K562 (cell line): Measurements from ENCODE around the gene GSTA4. TPM values are rescaled to one million over a fixed set of nuclear protein-coding genes. Genes with fewer than 3 reads are reported as not detected.

Source experiments
- ATAC-seq: fragments of 200-7000 bp; cut with Tn5 transposase; 3 replicates; pipeline ENCODE4 v1.9.1; 2020; ENCODE audit warnings: moderate library complexity
- BruUV-seq: library from RNA; stranded (reverse); fragments of 400-500 nt; replicated peaks from 2 replicates; lab custom pipeline; 2021; lab: Mats Ljungman, UMichigan
- CTCF ChIA-PET: fragments of 300-600 bp; formaldehyde crosslinking; extraction: SDS; loops from one replicate; lab custom pipeline; 2021; ENCODE audit warnings: low intra/inter-chr PET ratio; lab: Yijun Ruan, JAX
- POLR2A ChIA-PET: fragments of 300-600, 350-650 bp; sonication (Branson Sonifier 250); formaldehyde crosslinking; extraction: SDS; loops from one replicate; lab custom pipeline; 2021; ENCODE audit warnings: antibody characterized with exemption, inconsistent platforms; lab: Yijun Ruan, JAX
- DNase-seq, 4 experiments: peaks; one replicate each; pipeline versions ENCODE4 v3.0.0 to v3.0.0-alpha.2; 2011 to 2018; ENCODE audit warnings: low spot score in 3 of 4, mixed read lengths in 3 of 4; ENCODE audit errors: extremely low read depth in 1 of 4
- FAIRE-seq: peaks from 2 replicates; lab custom pipeline; 2011; peaks lifted over from hg19 to GRCh38; lab: Jason Lieb, UNC
- H2AFZ ChIP-seq: 2 replicates; pipeline ENCODE4 v1.6.0; 2011; ENCODE audit warnings: low read depth, low read length, control low read depth, inconsistent platforms
- H3K27ac ChIP-seq: fragments of 200-600 bp; 3 replicates; pipeline ENCODE4 v1.8.0; 2011; ENCODE audit warnings: low read depth, mild to moderate bottlenecking, control low read depth, inconsistent platforms, low read length, moderate library complexity, mixed read lengths; ENCODE audit errors: extremely low read depth
- H3K27me3 ChIP-seq, 2 experiments: fragments of 300-600 bp in 1 of 2; 2 replicates in 1 of 2; 3 replicates in 1 of 2; pipeline versions ENCODE4 v1.6.0 to v1.8.0; 2011; ENCODE audit warnings: inconsistent platforms in 2 of 2, low read length in 2 of 2, mild to moderate bottlenecking in 1 of 2, mixed read lengths in 1 of 2, moderate library complexity in 1 of 2; ENCODE audit not compliant: control insufficient read depth in 2 of 2, insufficient read depth in 2 of 2
- H3K36me3 ChIP-seq: fragments of 300-600 bp; 3 replicates; pipeline ENCODE4 v1.8.0; 2011; ENCODE audit warnings: mild to moderate bottlenecking, low read length, inconsistent platforms; ENCODE audit not compliant: control insufficient read depth, insufficient read depth
- H3K4me1 ChIP-seq, 2 experiments: fragments of 200-600 bp in 1 of 2; replicated peaks in 1 of 2; 2 replicates in 1 of 2; 3 replicates in 1 of 2; pipeline versions ENCODE4 v1.5.1 to v1.8.0; 2011; ENCODE audit warnings: inconsistent platforms in 2 of 2, low read length in 2 of 2, mild to moderate bottlenecking in 1 of 2, mixed read lengths in 1 of 2, moderate library complexity in 1 of 2; ENCODE audit not compliant: control insufficient read depth in 2 of 2, insufficient read depth in 2 of 2
- H3K4me2 ChIP-seq: 2 replicates; pipeline ENCODE4 v1.6.1; 2011; ENCODE audit warnings: low read length, control low read depth, inconsistent platforms, mixed read lengths; ENCODE audit not compliant: insufficient read depth
- H3K4me3 ChIP-seq: fragments of 200-600 bp; sonication (generic), shearing (Covaris generic); 2 replicates; pipeline ENCODE4 v1.5.1; 2016; ENCODE audit warnings: control low read depth, inconsistent platforms
- H3K79me2 ChIP-seq: fragments of 200-600 bp; 3 replicates; pipeline ENCODE4 v1.8.0; 2011; ENCODE audit warnings: low read length, inconsistent platforms; ENCODE audit not compliant: control insufficient read depth, insufficient read depth
- H3K9ac ChIP-seq, 2 experiments: 2 replicates each; pipeline versions ENCODE4 v1.6.0 to v1.6.1; 2011; ENCODE audit warnings: low read depth in 2 of 2, low read length in 2 of 2, control low read depth in 1 of 2, inconsistent platforms in 1 of 2, mild to moderate bottlenecking in 1 of 2, mixed read lengths in 1 of 2; ENCODE audit not compliant: insufficient read depth in 1 of 2
- H3K9me1 ChIP-seq: one replicate; pipeline ENCODE4 v1.6.0; 2011; ENCODE audit warnings: inconsistent platforms, mild to moderate bottlenecking, low read length, moderate library complexity; ENCODE audit not compliant: control insufficient read depth, insufficient read depth
- H3K9me3 ChIP-seq: replicated peaks from 2 replicates; pipeline ENCODE4 v1.5.1; 2011; ENCODE audit warnings: low read depth, low read length, inconsistent platforms; ENCODE audit not compliant: control insufficient read depth, insufficient read depth
- H4K20me1 ChIP-seq: replicated peaks from 2 replicates; pipeline ENCODE4 v1.6.1; 2011; ENCODE audit warnings: low read length, inconsistent platforms, mixed read lengths; ENCODE audit not compliant: control insufficient read depth, insufficient read depth
- CREM ChIP-seq: IDR thresholded peaks from 2 replicates; pipeline ENCODE4 v1.6.1; 2014; ENCODE audit warnings: antibody characterized with exemption, low read depth
- EP300 ChIP-seq: IDR thresholded peaks from 2 replicates; pipeline ENCODE4 v1.6.1; 2012; ENCODE audit warnings: low read length, improper control_type of control experiment
- HBP1 ChIP-seq: fragments of 450-650 bp; formaldehyde crosslinking; IDR thresholded peaks from 2 replicates; pipeline ENCODE4 v1.4.0; 2022; ENCODE audit warnings: missing genetic modification characterization
- MLLT1 ChIP-seq, 2 experiments: fragments of 450-650 bp; IDR thresholded peaks; 2 replicates each; pipeline ENCODE4 v1.6.1; 2016
- POLR3A ChIP-seq: IDR thresholded peaks from 2 replicates; pipeline ENCODE4 v1.6.1; 2011; ENCODE audit warnings: borderline replicate concordance, mild to moderate bottlenecking, moderate library complexity; ENCODE audit not compliant: insufficient read length, insufficient read depth; ENCODE audit errors: extremely low read depth
- POU5F1 ChIP-seq: fragments of 150-350 bp; IDR thresholded peaks from 2 replicates; pipeline ENCODE4 v1.6.1; 2014; ENCODE audit warnings: borderline replicate concordance, low read length, low read depth, mild to moderate bottlenecking; ENCODE audit not compliant: partially characterized antibody
- RBBP5 ChIP-seq: fragments of 200-600 bp; sonication (generic); IDR thresholded peaks from 2 replicates; pipeline ENCODE4 v1.6.1; 2012; ENCODE audit warnings: borderline replicate concordance, mild to moderate bottlenecking, low read length, control low read depth, inconsistent platforms; ENCODE audit not compliant: insufficient read depth, poor library complexity, severe bottlenecking
- SREBF2 ChIP-seq: sonication (generic); formaldehyde crosslinking; IDR thresholded peaks from 2 replicates; pipeline ENCODE4 v1.4.0; 2020; ENCODE audit warnings: mild to moderate bottlenecking, missing genetic modification reagents
- TAF7 ChIP-seq: fragments of 450-650 bp; IDR thresholded peaks from 2 replicates; pipeline ENCODE4 v1.6.1; 2016; ENCODE audit warnings: missing genetic modification characterization, missing compliant biosample characterization
- ZBED1 ChIP-seq: IDR thresholded peaks from 2 replicates; pipeline ENCODE4 v1.6.1; 2014
- ZBTB26 ChIP-seq: fragments of 450-650 bp; formaldehyde crosslinking; IDR thresholded peaks from 2 replicates; pipeline ENCODE4 v1.4.0; 2022; ENCODE audit warnings: missing genetic modification characterization
- ZNF518B ChIP-seq: fragments of 250-450 bp; sonication (Bioruptor Pico); IDR thresholded peaks from 2 replicates; pipeline ENCODE4 v1.5.0; 2021; ENCODE audit warnings: mild to moderate bottlenecking, moderate library complexity
- ZNF785 ChIP-seq: fragments of 250-450 bp; sonication (Bioruptor Pico); IDR thresholded peaks from 2 replicates; pipeline ENCODE4 v1.4.0; 2020; ENCODE audit warnings: mild to moderate bottlenecking
- WGBS: fragments of 100-300 bp; shearing (Covaris generic); methylation state at CpG from one replicate; pipeline ENCODE4 v1.1.6; 2016; ENCODE audit warnings: low coverage, mixed read lengths; ENCODE audit not compliant: insufficient coverage; ENCODE audit errors: missing lambda C conversion rate; 5-methylcytosine and 5-hydroxymethylcytosine counted together
- in situ Hi-C: fragments of 300-500 bp; cut with MboI; formaldehyde crosslinking; loops from 4 replicates; pipeline ENCODE4 v1.15.0; 2018; ENCODE audit warnings: inconsistent platforms, mixed read lengths
- intact Hi-C: fragments of 100-400 bp; cut with micrococcal nuclease; formaldehyde crosslinking; loops from 2 replicates; pipeline ENCODE4 v1.14.2; 2022
- polyA plus RNA-seq, 8 experiments: library from polyadenylated mRNA; depleted of rRNA in 4 of 8; stranded (reverse) in 5 of 8; unstranded in 3 of 8; fragments of >200 nt; fragmentation: Nextera tagmentation in 2 of 8; fragmentation: Illumina TruSeq in 1 of 8; extraction: Ambion mirVana in 2 of 8; extraction: Trizol in 1 of 8; gene quantifications; 2 replicates each; pipeline versions ENCODE4 v1.2.1 to v1.2.3, GENCODE V29; 2011 to 2014; ENCODE audit warnings: inconsistent platforms in 1 of 8, missing spikeins in 1 of 8
- total RNA-seq, 7 experiments: library from RNA; depleted of rRNA in 6 of 7; stranded (reverse); fragments of >200 nt in 6 of 7; fragmentation: Illumina TruSeq in 2 of 7; extraction: Trizol in 2 of 7; gene quantifications; 2 replicates each; pipeline versions ENCODE4 v1.2.1 to v1.2.3, GENCODE V29; 2011 to 2021; ENCODE audit warnings: low replicate concordance in 1 of 7

Gene GSTA4
- total and polyA plus RNA-seq, 9 of the 15 experiments (the other 6 are each of a cell fraction or from before 2014, with no cell fraction given): 0.89 to 4.0 (median 2.0) TPM

- BruUV-seq: no TSS peak
- Histone ChIP-seq H3K9me1 (no peaks in the 10 kb centered on the region), H4K20me1 (no peaks in the 10 kb centered on the region), H2AFZ (no peak overlapping the region), H3K4me2 (no peak overlapping the region), H3K79me2 (no peaks in the 10 kb centered on the region), H3K9me3 (no peaks in the 10 kb centered on the region), H3K4me1 (no peaks in the 10 kb centered on the region), H3K9ac (no peak overlapping the region), H3K36me3 (no peaks in the 10 kb centered on the region), H3K27me3 (peaks cover 0 to 4% of the 10 kb centered on the region in 2 experiments; a peak in 1 of 5 replicates), H3K27ac (no peak overlapping the region), H3K4me3 (no peak overlapping the region)
- FAIRE-seq (no peak), ATAC-seq (no peak), DNase-seq (no peak)
- in situ Hi-C loops: no loop called here
- ChIA-PET POLR2A (interaction anchor here (0.6 to 1.8 kb wide), 3 partner anchors 8 to 14 kb away, joined by 3 to 4 read pairs (median 3); no protein-coding TSS in a partner anchor), CTCF (no interaction called here)
- intact Hi-C loops: no loop called here
- WGBS: 0% methylated on average over 6 of the region's 6 CpGs
- TF ChIP-seq ZBTB26 (CRISPR knock-in tag) (no peak), CREM (no peak), EP300 (no peak), ZBED1 (no peak), POU5F1 (no peak), ZNF785 (CRISPR knock-in tag) (no peak), HBP1 (CRISPR knock-in tag) (no peak), ZNF518B (CRISPR knock-in tag) (no peak), RBBP5 (no peak), POLR3A (no peak), MLLT1 (IDR thresholded peaks at IDR 0.05) (no peak), TAF7 (tag) (no peak), SREBF2 (no peak)
Observed at GRCh38 chr6:52953911-52954839, 40.9 kb downstream of the GSTA4 start.
